GM10266 (cell line): ENCODE data around the gene NUDT8.
"Not testable (repeated sequence)": the region's sequence is repeated elsewhere in the genome, so short reads cannot be mapped to it uniquely, and the experiment has no call there.

Source experiments
- DNase-seq: peaks from one replicate; pipeline ENCODE4 v3.0.0; 2012; ENCODE audit errors: extremely low spot score
- TF ChIP-seq, protein P1 (sequence below): IDR thresholded peaks from 2 replicates; pipeline ENCODE4 v1.5.1; 2012; ENCODE audit warnings: mild to moderate bottlenecking, low read depth; ENCODE audit not compliant: control insufficient read depth, insufficient read depth; ENCODE audit errors: missing control alignments

NUDT8 gene

GRCh38 chr11:67607507-67607906, 22.2 kb downstream of the NUDT8 start:
- DNase-seq = no peak
- TF ChIP-seq, protein P1, sequence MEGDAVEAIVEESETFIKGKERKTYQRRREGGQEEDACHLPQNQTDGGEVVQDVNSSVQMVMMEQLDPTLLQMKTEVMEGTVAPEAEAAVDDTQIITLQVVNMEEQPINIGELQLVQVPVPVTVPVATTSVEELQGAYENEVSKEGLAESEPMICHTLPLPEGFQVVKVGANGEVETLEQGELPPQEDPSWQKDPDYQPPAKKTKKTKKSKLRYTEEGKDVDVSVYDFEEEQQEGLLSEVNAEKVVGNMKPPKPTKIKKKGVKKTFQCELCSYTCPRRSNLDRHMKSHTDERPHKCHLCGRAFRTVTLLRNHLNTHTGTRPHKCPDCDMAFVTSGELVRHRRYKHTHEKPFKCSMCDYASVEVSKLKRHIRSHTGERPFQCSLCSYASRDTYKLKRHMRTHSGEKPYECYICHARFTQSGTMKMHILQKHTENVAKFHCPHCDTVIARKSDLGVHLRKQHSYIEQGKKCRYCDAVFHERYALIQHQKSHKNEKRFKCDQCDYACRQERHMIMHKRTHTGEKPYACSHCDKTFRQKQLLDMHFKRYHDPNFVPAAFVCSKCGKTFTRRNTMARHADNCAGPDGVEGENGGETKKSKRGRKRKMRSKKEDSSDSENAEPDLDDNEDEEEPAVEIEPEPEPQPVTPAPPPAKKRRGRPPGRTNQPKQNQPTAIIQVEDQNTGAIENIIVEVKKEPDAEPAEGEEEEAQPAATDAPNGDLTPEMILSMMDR = no peak

DNA sequence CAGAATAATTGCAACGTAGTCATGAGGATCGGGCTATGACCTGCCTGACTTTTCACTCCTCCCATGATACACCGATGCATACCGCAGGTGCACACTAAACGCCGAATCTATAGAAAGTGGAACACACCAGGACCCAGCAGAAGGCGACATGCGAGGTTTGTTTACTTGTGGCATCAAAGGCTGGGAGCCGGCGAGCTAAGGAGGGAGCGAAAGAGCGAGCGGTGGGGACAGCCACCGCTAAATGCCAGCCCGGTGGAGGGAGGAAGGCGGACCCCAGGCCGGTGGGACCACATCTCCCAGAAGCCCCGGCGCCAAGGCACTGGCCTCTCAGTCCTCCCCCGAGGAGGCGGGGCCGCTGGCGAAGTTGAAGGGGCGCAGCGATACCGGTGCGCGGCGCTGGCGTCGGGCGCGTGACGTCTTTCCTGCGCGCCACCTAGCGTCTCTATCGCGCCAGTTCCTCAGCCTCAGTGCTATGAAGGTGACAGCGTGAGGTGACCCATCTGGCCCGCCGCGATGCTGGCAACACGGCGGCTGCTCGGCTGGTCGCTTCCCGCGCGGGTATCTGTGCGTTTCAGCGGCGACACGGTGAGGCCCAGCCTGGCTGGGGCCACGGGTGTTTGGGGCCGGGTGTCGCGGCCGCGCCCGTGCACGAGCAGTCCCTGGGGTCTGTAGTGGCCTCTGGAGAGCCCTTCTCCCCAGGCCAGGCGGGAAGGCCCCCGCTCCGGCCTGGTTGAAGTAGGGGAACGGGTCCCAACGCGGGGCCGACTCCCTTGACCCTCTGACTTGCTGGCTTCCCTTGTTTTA, 23.0 kb downstream of the NUDT8 start, which contains the start of gene NDUFV1:
TSS of gene NDUFV1 (plus strand) at position 445 of the 804 bp plus-strand sequence. CDS start at position 514, 69 bp downstream.
- TF ChIP-seq, protein P1 = peak; percentile 71
- peak; percentile 92 for DNase-seq

GRCh38 chr11:67606093-67606491, 23.6 kb downstream of the NUDT8 start:
- TF ChIP-seq, protein P1 = no peak
- DNase-seq = no peak

GRCh38 chr11:67605231-67606011, 24.3 kb downstream of the NUDT8 start:
- TF ChIP-seq, protein P1 = no peak
- no peak for DNase-seq

DNA sequence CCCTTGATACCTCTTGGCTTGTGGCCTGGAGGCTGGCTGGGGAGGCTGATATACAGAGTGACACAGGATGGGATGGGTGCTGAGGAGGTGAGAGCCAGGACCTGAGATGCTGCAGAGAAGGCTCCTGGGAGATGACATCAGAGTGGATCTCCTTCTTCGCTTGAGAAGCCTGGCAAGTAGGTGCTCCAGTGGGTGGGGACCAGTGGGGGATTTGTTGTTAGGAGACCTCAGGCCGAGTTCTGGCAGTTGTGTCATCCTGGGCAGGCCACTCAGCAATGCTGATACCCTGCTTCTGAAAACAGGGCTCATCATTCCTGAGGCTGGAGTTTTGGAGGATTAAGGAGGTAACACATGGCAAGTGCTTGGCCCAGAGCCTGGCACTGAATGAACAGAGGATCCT, 24.9 kb downstream of the NUDT8 start:
- no peak for DNase-seq
- TF ChIP-seq, protein P1 = no peak

DNA sequence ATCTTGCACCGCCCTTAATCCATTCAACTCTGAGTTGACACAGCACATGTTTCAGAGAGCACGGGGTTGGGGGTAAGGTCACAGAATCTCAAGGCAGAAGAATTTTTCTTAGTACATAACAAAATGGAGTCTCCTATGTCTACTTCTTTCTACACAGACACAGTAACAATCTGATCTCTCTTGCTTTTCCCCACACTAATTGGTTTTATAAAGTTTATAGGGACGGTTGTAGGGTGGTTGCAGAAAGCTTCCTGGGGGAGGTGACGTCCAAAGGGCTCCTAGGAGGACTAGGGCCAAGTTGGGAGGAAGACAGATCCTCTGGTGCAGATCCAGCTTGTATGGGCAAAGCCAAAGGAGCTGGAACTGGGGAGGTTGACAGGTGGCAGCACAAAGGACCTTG, 25.6 kb downstream of the NUDT8 start:
- not testable (repeated sequence) for DNase-seq

GRCh38 chr11:67601098-67601497, 28.6 kb downstream of the NUDT8 start:
- TF ChIP-seq, protein P1 = no peak
- DNase-seq = no peak
